NCI-H2227 (cell line): Measurements from ENCODE around the gene TBL2.
"Not testable (repeated sequence)": the region's sequence is repeated elsewhere in the genome, so short reads cannot be mapped to it uniquely, and the experiment has no call there.

Experiments
- DNase-seq: peaks from one replicate; lab custom pipeline; 2025; ENCODE audit not compliant: unreplicated experiment; lab: John Stamatoyannopoulos, UW

Gene TBL2

GRCh38 chr7:73570977-73571376 is 7.4 kb downstream of the TBL2 start:
- no peak for DNase-seq

GRCh38 chr7:73570521-73570920 is 7.9 kb downstream of the TBL2 start:
- no peak for DNase-seq

DNA sequence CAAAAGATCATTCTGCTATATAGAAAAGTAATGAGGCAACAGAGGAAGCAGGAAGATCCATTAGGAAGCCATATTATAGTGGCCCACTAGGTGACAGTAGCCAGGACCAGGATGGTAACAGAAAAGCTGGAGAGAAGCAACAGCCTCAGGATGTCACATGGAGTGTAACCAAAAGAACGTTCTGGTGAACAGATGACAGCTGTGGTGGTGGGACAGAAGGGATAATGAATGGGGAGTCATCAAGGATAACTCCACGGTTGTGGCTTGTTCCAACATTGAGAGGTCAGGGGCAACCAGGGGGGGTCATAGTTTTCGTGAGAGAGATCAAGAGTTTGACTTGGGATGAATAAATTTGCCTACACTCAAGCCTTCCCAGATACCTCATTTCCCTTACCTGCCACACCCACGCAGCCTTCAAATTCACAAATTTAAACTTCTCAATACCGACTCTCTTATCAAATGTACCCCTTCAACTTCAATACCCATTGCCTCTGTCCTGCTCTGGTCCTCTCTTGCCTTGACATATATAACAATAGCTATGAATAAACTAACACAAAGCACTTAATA is 9.3 kb downstream of the TBL2 start:
- DNase-seq: no peak

DNA sequence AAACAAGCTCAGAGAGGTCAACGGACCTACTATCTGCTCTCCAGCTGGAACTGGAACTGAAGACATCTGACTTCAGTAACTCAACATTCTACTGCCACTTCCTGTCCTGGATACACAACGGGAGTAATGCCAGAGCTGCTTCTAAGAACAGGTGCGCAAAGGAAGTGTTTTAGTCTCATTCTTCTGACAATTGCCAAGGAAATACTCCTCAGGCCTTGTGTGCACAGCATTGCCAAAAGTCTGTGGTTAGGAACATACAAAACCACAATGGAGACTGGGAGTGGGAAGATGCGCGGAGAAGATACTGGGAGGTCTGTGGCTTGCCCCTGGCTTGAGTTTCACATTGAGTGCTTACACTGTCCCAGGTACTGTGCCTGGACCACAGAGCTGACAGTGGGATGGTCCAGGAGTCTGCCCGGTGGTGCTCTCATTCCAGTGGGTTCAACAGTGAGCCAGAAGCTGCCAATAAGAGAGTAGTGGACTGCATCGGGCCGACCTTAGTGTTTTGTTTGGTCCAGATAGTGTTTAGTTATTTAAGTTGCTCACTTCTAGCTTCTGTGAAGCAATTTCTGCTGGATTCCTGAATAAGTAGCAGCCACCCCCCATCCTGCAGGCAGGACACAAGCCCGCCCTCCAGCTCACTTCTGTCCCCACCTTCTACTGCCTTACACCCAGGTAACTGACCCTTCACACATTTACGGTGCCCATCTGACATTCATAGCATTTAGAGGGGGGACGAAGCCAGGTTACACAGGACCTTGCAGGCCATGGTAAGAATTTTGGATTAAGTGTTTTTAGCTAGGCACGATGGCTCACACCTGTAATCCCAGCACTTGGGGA is 10.3 kb downstream of the TBL2 start:
- no peak for DNase-seq

DNA sequence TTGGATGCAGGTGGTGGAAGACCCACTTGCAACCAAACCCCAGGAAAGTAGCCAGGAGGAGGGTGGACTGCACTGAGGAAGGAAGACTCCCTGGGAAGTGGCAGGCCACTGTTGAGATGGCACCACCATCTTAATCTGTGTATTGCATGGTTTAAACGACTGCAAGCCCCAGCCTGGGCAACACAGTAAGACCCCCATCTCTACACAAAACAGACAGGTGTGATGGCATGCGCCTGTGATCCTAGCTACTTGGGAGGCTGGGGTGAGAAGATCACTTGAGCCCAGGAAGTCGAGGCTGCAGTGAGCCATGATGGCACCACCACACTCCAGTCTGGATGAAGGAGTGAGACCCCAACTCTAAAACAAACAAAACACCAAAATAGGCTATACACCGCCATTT is 11.2 kb downstream of the TBL2 start:
- no peak for DNase-seq

GRCh38 chr7:73566431-73566830 is 11.9 kb downstream of the TBL2 start:
- DNase-seq: not testable (repeated sequence)

DNA sequence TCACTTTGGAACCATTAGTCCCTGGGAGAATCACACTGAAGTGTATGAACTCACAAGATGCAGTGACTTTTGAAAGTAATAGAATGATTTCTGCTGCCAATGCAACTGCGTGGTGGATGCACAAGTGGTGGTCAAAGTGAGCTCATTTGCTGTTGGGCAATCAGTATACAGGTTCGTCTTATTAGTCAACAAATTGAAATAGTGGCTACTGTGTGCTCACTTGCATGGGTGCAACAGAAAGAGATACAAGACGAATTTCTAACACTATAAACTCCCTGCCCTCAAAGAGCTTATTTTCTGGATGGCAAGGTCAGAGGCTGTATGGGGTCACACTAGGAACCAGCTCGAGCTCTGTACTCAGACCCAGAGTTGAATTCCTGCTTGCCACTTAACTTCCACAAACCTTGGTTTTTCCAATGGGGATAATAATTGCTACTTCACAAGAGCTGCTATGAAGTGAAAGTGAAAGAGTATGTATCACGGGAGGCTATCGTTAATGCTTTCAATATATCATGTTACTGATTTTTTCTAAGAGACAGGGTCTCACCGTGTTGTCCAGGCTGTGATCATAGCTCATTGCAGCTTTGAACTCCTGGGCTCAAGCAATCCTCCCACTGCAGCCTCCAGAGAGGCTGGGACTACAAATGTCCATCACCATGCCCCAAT is 12.6 kb downstream of the TBL2 start:
- DNase-seq: no peak

GRCh38 chr7:73560109-73560835 is 18.1 kb downstream of the TBL2 start:
- peak; percentile 28 for DNase-seq

GRCh38 chr7:73557397-73558257 is 20.8 kb downstream of the TBL2 start, which contains the start of gene BCL7B:
TSS of gene BCL7B (minus strand) at chr7:73557690. CDS start at chr7:73557578, 112 bp downstream.
- peak; percentile 95 for DNase-seq

GRCh38 chr7:73557108-73557396 is 21.3 kb downstream of the TBL2 start:
- peak; percentile 97 for DNase-seq

DNA sequence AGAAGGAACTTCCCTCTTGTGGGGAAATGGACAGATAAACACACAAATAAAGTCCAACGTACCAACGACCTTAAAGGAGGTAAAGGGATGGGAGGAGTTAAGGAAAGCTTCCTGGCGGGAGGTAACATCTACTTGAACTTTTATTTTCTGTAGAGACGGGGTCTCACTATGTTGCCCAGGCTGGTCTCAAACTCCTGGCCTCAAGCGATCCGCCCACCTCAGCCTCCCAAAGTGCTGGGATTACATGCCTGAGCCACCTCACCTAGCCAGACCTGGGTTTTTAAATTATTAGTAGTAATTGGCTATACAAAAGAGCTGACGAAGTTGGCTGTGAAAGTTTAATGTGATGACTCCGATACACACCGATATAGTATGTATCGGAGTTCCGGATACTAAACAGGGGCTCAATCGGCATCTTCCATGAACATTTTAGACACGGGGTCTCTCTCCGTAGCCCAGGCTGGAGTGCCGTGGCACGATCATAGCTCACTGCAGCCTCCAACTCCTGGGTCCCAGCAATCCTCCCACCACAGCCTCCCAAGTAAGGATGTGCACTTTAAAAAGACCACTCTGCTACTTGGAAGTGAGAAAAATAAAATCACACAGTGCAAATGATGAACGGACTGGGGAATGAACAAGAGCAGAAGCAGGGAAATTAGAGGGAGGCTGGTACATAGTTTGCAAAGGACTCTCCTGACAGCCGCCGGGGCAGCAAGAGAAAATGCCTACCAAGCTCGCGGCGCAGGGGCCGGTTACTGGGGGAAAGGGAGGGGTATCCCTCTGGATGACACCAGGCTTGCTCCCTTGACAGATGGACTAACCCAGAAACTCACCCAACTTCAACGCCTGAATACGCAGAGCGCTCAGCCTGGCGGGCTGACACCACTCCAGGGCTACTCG is 21.9 kb downstream of the TBL2 start:
- no peak for DNase-seq

GRCh38 chr7:73555411-73555982 is 22.9 kb downstream of the TBL2 start:
- DNase-seq: no peak

- DNase-seq: not testable (repeated sequence)
These were observed 28.3 kb downstream of the TBL2 start for GRCh38 chr7:73550093-73550492.

DNA sequence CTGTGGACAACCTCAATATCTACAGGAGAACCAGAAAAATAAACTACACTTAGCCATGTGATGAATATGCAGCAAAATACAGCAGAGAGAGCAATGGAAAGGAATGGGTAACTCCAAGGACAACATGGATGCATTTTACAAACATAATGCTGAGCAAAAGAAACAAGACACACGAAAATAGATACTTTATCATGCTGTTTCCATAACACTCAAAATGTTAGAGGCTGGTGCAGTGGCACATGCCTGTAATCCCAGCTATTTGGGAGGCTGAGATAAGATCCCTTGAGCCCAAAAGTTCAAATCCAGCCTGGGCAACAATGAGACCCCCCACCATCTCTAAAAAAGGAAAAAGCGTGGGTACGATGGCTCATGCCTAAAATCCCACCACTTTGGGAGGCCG is 29.2 kb downstream of the TBL2 start:
- no peak for DNase-seq

DNA sequence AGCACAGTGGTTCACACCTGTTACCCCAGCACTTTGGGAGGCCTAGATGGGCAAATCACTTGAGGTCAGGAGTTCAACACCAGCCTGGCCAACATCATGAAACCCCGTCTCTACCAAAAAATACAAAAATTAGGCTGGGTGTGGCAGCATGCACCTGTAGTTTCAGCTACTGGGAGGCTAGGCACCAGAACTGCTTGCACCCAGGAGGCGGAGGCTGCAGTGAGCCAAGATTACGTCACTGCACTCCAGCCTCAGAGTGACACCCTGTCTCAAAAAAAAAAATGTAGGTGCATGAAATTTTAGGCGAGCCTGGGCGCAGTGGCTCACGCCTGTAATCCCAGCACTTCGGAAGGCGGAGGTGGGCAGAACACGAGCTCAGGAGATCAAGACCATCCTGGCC is 30.5 kb downstream of the TBL2 start:
- no peak for DNase-seq

GRCh38 chr7:73544678-73545077 is 33.7 kb downstream of the TBL2 start:
- DNase-seq: no peak

DNA sequence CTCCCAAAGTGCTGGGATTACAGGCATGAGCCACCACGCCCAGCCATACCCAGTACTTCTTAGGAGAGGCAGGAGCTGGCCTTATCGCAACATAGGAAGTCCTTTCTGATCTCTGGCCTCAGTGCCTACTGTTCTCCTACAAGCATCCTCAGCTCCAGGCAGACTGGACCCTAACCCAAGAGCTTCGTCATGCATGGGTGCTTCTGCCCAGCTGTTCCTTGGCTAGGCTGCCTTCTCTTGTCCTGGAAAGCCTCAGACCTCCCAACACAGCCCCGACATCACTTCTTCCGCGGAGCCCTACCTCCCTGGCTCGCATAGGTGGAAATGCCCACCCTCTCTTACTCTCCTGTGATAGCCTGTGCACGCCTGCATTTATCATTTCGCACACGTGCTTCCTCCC is 36.7 kb downstream of the TBL2 start:
- no peak for DNase-seq

GRCh38 chr7:73539709-73540108 is 38.7 kb downstream of the TBL2 start:
- no peak for DNase-seq

- DNase-seq: not testable (repeated sequence)
These were observed 39.9 kb downstream of the TBL2 start for GRCh38 chr7:73538510-73538909.
